Neuronal stem cell (in vitro differentiated cells): ENCODE measurements around the gene FSIP1.

Experiments
- DNase-seq: peaks from one replicate; pipeline ENCODE4 v3.0.0-alpha.2; 2013; ENCODE audit warnings: low spot score
- H2AFZ ChIP-seq: one replicate; pipeline ENCODE4 v1.6.1; 2013; ENCODE audit warnings: mild to moderate bottlenecking, low read length, inconsistent platforms
- H2AK5ac ChIP-seq: 2 replicates; pipeline ENCODE4 v1.6.1; 2013; ENCODE audit warnings: low read depth, mild to moderate bottlenecking, inconsistent platforms, low read length, moderate library complexity, mixed read lengths
- H2BK120ac ChIP-seq: 2 replicates; pipeline ENCODE4 v1.6.1; 2013; ENCODE audit warnings: low read depth, mild to moderate bottlenecking, inconsistent platforms, low read length, moderate library complexity, mixed read lengths
- H2BK12ac ChIP-seq: one replicate; pipeline ENCODE4 v1.6.1; 2013; ENCODE audit warnings: low read length, inconsistent platforms
- H2BK15ac ChIP-seq: 2 replicates; pipeline ENCODE4 v1.6.1; 2013; ENCODE audit warnings: mild to moderate bottlenecking, low read length, inconsistent platforms, mixed read lengths
- H2BK5ac ChIP-seq: one replicate; pipeline ENCODE4 v1.6.1; 2013; ENCODE audit warnings: inconsistent platforms, mild to moderate bottlenecking, low read length, moderate library complexity
- H3K14ac ChIP-seq: one replicate; pipeline ENCODE4 v1.6.1; 2013; ENCODE audit warnings: low read length, inconsistent platforms
- H3K18ac ChIP-seq: 2 replicates; pipeline ENCODE4 v1.6.1; 2013; ENCODE audit warnings: low read length, inconsistent platforms
- H3K23ac ChIP-seq: 2 replicates; pipeline ENCODE4 v1.6.1; 2013; ENCODE audit warnings: low read depth, mild to moderate bottlenecking, mixed read lengths, low read length, inconsistent platforms; ENCODE audit not compliant: poor library complexity
- H3K27ac ChIP-seq: replicated peaks from 3 replicates; pipeline ENCODE4 v1.5.1; 2013; ENCODE audit warnings: low read length, inconsistent platforms
- H3K27me3 ChIP-seq, 3 experiments: 2 replicates each; pipeline ENCODE4 v1.6.1; 2013; ENCODE audit warnings: low read length in 3 of 3, mild to moderate bottlenecking in 2 of 3, inconsistent platforms in 1 of 3, low read depth in 1 of 3, mixed read lengths in 1 of 3, moderate library complexity in 1 of 3; ENCODE audit not compliant: control insufficient read depth in 3 of 3, insufficient read depth in 3 of 3
- H3K36me3 ChIP-seq, 2 donors: replicated peaks in 1 of 2; 2 replicates each; pipeline ENCODE4 v1.6.1; 2013; ENCODE audit warnings: low read length in 2 of 2; ENCODE audit not compliant: control insufficient read depth in 2 of 2, insufficient read depth in 2 of 2
- H3K4ac ChIP-seq: 2 replicates; pipeline ENCODE4 v1.6.1; 2013; ENCODE audit warnings: inconsistent platforms, mild to moderate bottlenecking, low read length, moderate library complexity
- H3K4me1 ChIP-seq, 2 donors: 1 replicate in 1 of 2; 2 replicates in 1 of 2; pipeline ENCODE4 v1.6.1; 2013; ENCODE audit warnings: low read length in 2 of 2, low read depth in 1 of 2; ENCODE audit not compliant: control insufficient read depth in 2 of 2, insufficient read depth in 1 of 2
- H3K4me2 ChIP-seq: one replicate; pipeline ENCODE4 v1.6.1; 2013; ENCODE audit warnings: mild to moderate bottlenecking, low read length, inconsistent platforms; ENCODE audit not compliant: insufficient read depth, poor library complexity, severe bottlenecking
- H3K4me3 ChIP-seq, 2 donors: 2 replicates each; pipeline ENCODE4 v1.5.1; 2013; ENCODE audit warnings: low read length in 2 of 2, mild to moderate bottlenecking in 2 of 2, inconsistent platforms in 1 of 2, moderate library complexity in 1 of 2
- H3K79me1 ChIP-seq: one replicate; pipeline ENCODE4 v1.6.1; 2013; ENCODE audit warnings: low read depth, mild to moderate bottlenecking, inconsistent platforms, low read length, moderate library complexity
- H3K9ac ChIP-seq: one replicate; pipeline ENCODE4 v1.6.1; 2013; ENCODE audit warnings: mild to moderate bottlenecking, low read depth, low read length, inconsistent platforms; ENCODE audit not compliant: poor library complexity
- H3K9me3 ChIP-seq, 2 donors: replicated peaks in 1 of 2; 2 replicates each; pipeline versions ENCODE3 to v1.6.1; 2013; ENCODE audit warnings: low read length in 2 of 2, mild to moderate bottlenecking in 2 of 2, inconsistent platforms in 1 of 2, low read depth in 1 of 2, mixed read lengths in 1 of 2, moderate library complexity in 1 of 2; ENCODE audit not compliant: control insufficient read depth in 2 of 2, insufficient read depth in 1 of 2
- H4K8ac ChIP-seq: one replicate; pipeline ENCODE4 v1.6.1; 2013; ENCODE audit warnings: low read depth, mild to moderate bottlenecking, inconsistent platforms, low read length, moderate library complexity
- H4K91ac ChIP-seq: one replicate; pipeline ENCODE4 v1.6.1; 2013; ENCODE audit warnings: low read length, low read depth, mild to moderate bottlenecking, inconsistent platforms; ENCODE audit not compliant: poor library complexity
- WGBS, 2 donors: extraction: QIAGEN DNeasy Blood & Tissue Kit; methylation state at CpG; one replicate each; pipeline ENCODE4 v1.1.7; 2013; ENCODE audit warnings: missing lambda C conversion rate in 2 of 2, mixed read lengths in 1 of 2; ENCODE audit not compliant: insufficient read length in 2 of 2, insufficient replicate concordance in 1 of 2; ENCODE audit errors: extremely low coverage in 2 of 2; 5-methylcytosine and 5-hydroxymethylcytosine counted together

Gene FSIP1

DNA sequence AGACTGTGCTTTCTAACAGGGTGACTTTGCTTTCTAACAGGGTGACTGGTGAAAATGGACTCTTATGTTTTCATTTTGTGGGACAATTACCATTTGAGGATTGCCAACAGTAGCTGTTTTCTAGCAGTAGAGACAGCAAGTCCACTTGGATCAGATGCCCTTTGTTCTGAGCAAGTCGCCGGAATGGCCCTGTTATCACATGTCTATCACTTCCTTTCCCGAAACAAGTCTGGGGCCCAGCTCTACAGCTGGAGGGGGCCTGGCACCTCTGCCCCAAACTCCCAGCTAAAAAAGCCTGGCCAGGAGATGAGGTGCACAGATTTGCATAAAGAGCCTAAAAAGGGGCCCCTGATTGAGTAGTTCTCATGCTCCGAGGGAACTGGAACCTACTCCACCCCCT, 157.2 kb downstream of the FSIP1 start:
- Histone ChIP-seq H2BK5ac (peak overlapping the region; percentile 40), H3K4me2 (no peak overlapping the region), H3K4me1 (no peaks in the 10 kb centered on the region), H3K23ac (no peak overlapping the region), H3K18ac (no peak overlapping the region), H2BK15ac (no peak overlapping the region), H3K36me3 (no peaks in the 10 kb centered on the region), H2AK5ac (no peak overlapping the region), H3K14ac (no peak overlapping the region), H2BK12ac (no peak overlapping the region), H4K8ac (no peak overlapping the region), H2BK120ac (no peak overlapping the region), H3K4me3 (no peak overlapping the region), H2AFZ (peak overlapping the region; percentile 7), H3K27me3 (no peaks in the 10 kb centered on the region), H3K9ac (no peak overlapping the region), H3K4ac (no peak overlapping the region), H3K79me1 (no peaks in the 10 kb centered on the region), H3K27ac (no peak overlapping the region), H3K9me3 (peaks cover 0 to 4% of the 10 kb centered on the region in 2 donors), H4K91ac (no peak overlapping the region)
- no peak for DNase-seq
- no CpG with 5 or more reads among the region's 4 CpGs for WGBS, 2 donors

- Histone ChIP-seq H3K36me3 (no peaks in the 10 kb centered on the region), H2AFZ (peak overlapping the region; percentile 7), H3K23ac (peak overlapping the region; percentile 10), H3K4me1 (no peaks in the 10 kb centered on the region), H4K8ac (no peak overlapping the region), H3K27ac (no peak overlapping the region), H3K4ac (no peak overlapping the region), H3K9ac (no peak overlapping the region), H3K9me3 (peaks cover 0 to 4% of the 10 kb centered on the region in 2 donors), H2BK5ac (no peak overlapping the region), H3K4me2 (no peak overlapping the region), H3K4me3 (no peak overlapping the region), H3K79me1 (no peaks in the 10 kb centered on the region), H2BK120ac (no peak overlapping the region), H2AK5ac (no peak overlapping the region), H3K14ac (no peak overlapping the region), H3K27me3 (no peaks in the 10 kb centered on the region), H2BK12ac (no peak overlapping the region), H4K91ac (no peak overlapping the region), H2BK15ac (no peak overlapping the region), H3K18ac (peak overlapping the region; percentile 24)
- no CpG with 5 or more reads among the region's 6 CpGs for WGBS, 2 donors
- DNase-seq: no peak
These were observed 157.8 kb downstream of the FSIP1 start for GRCh38 chr15:39624806-39625205.

- Histone ChIP-seq H3K14ac (no peak overlapping the region), H3K18ac (no peak overlapping the region), H3K9ac (no peak overlapping the region), H2BK12ac (no peak overlapping the region), H3K9me3 (peaks cover 0 to 4% of the 10 kb centered on the region in 2 donors), H3K23ac (no peak overlapping the region), H4K91ac (no peak overlapping the region), H3K27me3 (no peaks in the 10 kb centered on the region), H4K8ac (no peak overlapping the region), H2BK5ac (no peak overlapping the region), H2BK15ac (no peak overlapping the region), H3K4me2 (no peak overlapping the region), H3K79me1 (no peaks in the 10 kb centered on the region), H2AFZ (no peak overlapping the region), H3K36me3 (no peaks in the 10 kb centered on the region), H2AK5ac (no peak overlapping the region), H2BK120ac (no peak overlapping the region), H3K4ac (no peak overlapping the region), H3K4me3 (no peak overlapping the region), H3K27ac (no peak overlapping the region), H3K4me1 (no peaks in the 10 kb centered on the region)
- DNase-seq: no peak
- no CpG with 5 or more reads among the region's 4 CpGs for WGBS, 2 donors
These were observed 159.1 kb downstream of the FSIP1 start for GRCh38 chr15:39623529-39623931.

GRCh38 chr15:39622660-39623516, 159.8 kb downstream of the FSIP1 start:
- H3K27ac ChIP-seq: no peak overlapping the region
- H3K4ac ChIP-seq: no peak overlapping the region
- H3K4me1 ChIP-seq: peaks cover 0 to 1% of the 10 kb centered on the region in 2 donors
- DNase-seq: no peak
- no peak overlapping the region for H2AFZ ChIP-seq
- no peak overlapping the region for H4K8ac ChIP-seq
- no peak overlapping the region for H3K23ac ChIP-seq
- no peaks in the 10 kb centered on the region for H3K36me3 ChIP-seq
- no peak overlapping the region for H2BK5ac ChIP-seq
- no peak overlapping the region for H3K4me2 ChIP-seq
- H2BK15ac ChIP-seq: no peak overlapping the region
- H3K79me1 ChIP-seq: no peaks in the 10 kb centered on the region
- no peak overlapping the region for H2BK12ac ChIP-seq
- H3K18ac ChIP-seq: no peak overlapping the region
- no peak overlapping the region for H3K4me3 ChIP-seq
- no CpG with 5 or more reads among the region's 6 CpGs for WGBS, 2 donors
- no peaks in the 10 kb centered on the region for H3K27me3 ChIP-seq
- no peak overlapping the region for H2AK5ac ChIP-seq
- H3K14ac ChIP-seq: no peak overlapping the region
- no peak overlapping the region for H2BK120ac ChIP-seq
- H3K9ac ChIP-seq: no peak overlapping the region
- no peak overlapping the region for H4K91ac ChIP-seq
- peaks cover 0 to 4% of the 10 kb centered on the region in 2 donors for H3K9me3 ChIP-seq
